IMR-90 (cell line): ENCODE data around the gene CADM2. TPM values are rescaled to one million over a fixed set of nuclear protein-coding genes. Genes with fewer than 3 reads are reported as not detected.

Source experiments
- ATAC-seq: fragments of 200-7000 bp; cut with Tn5 transposase; 2 replicates; pipeline ENCODE4 v1.9.1; 2020; ENCODE audit warnings: low read depth, mild to moderate bottlenecking, moderate library complexity
- BruUV-seq: library from RNA; stranded (reverse); fragments of 400-500 nt; replicated peaks from 2 replicates; lab custom pipeline; 2021; lab: Mats Ljungman, UMichigan
- CTCF ChIA-PET: fragments of 300-600 bp; formaldehyde crosslinking; extraction: SDS; loops from one replicate; lab custom pipeline; 2021; ENCODE audit warnings: antibody characterized with exemption; lab: Yijun Ruan, JAX
- POLR2A ChIA-PET: fragments of 300-600 bp; sonication (Branson Sonifier 250); formaldehyde crosslinking; loops from one replicate; lab custom pipeline; 2022; ENCODE audit warnings: antibody characterized with exemption; ENCODE audit not compliant: unreplicated experiment; lab: Charles Lee
- DNase-seq: peaks from one replicate; pipeline ENCODE4 v3.0.0; 2013
- H2AFZ ChIP-seq: replicated peaks from 2 replicates; pipeline ENCODE3; 2013; ENCODE audit warnings: low read length, mild to moderate bottlenecking; ENCODE audit not compliant: poor library complexity
- H2AK5ac ChIP-seq: 2 replicates; pipeline ENCODE4 v1.6.1; 2013; ENCODE audit warnings: low read depth, low read length, inconsistent platforms
- H2AK9ac ChIP-seq: replicated peaks from 2 replicates; pipeline ENCODE3; 2013; ENCODE audit warnings: mild to moderate bottlenecking, low read depth, low read length, moderate library complexity; ENCODE audit not compliant: poor library complexity
- H2BK120ac ChIP-seq: 2 replicates; pipeline ENCODE4 v1.6.1; 2013; ENCODE audit warnings: low read depth, low read length, inconsistent platforms
- H2BK15ac ChIP-seq: 3 replicates; pipeline ENCODE4 v1.6.1; 2013; ENCODE audit warnings: low read depth, low read length, inconsistent platforms
- H2BK20ac ChIP-seq: 2 replicates; pipeline ENCODE4 v1.6.1; 2013; ENCODE audit warnings: low read depth, mild to moderate bottlenecking, inconsistent platforms, low read length, moderate library complexity
- H2BK5ac ChIP-seq: 2 replicates; pipeline ENCODE4 v1.6.1; 2013; ENCODE audit warnings: mild to moderate bottlenecking, low read depth, low read length, inconsistent platforms; ENCODE audit not compliant: poor library complexity, severe bottlenecking
- H3K14ac ChIP-seq: replicated peaks from 2 replicates; pipeline ENCODE4 v1.6.1; 2013; ENCODE audit warnings: low read depth, low read length, inconsistent platforms
- H3K18ac ChIP-seq: 2 replicates; pipeline ENCODE4 v1.6.1; 2013; ENCODE audit warnings: low read depth, low read length, control low read depth
- H3K23ac ChIP-seq: 2 replicates; pipeline ENCODE4 v1.6.1; 2013; ENCODE audit warnings: low read depth, low read length, inconsistent platforms
- H3K27ac ChIP-seq: 2 replicates; pipeline ENCODE4 v1.5.1; 2013; ENCODE audit warnings: mild to moderate bottlenecking, control low read depth, low read length; ENCODE audit not compliant: insufficient read depth
- H3K27me3 ChIP-seq: 2 replicates; pipeline ENCODE4 v1.6.1; 2013; ENCODE audit warnings: low read length; ENCODE audit not compliant: control insufficient read depth, insufficient read depth
- H3K36me3 ChIP-seq: 2 replicates; pipeline ENCODE4 v1.6.1; 2013; ENCODE audit warnings: low read length, mixed read lengths; ENCODE audit not compliant: control insufficient read depth, insufficient read depth
- H3K4ac ChIP-seq: 2 replicates; pipeline ENCODE4 v1.6.1; 2013; ENCODE audit warnings: low read depth, low read length, inconsistent platforms
- H3K4me1 ChIP-seq: 2 replicates; pipeline ENCODE4 v1.6.1; 2013; ENCODE audit warnings: low read length, mixed read lengths; ENCODE audit not compliant: control insufficient read depth, insufficient read depth
- H3K4me2 ChIP-seq: 2 replicates; pipeline ENCODE4 v1.6.1; 2013; ENCODE audit warnings: low read depth, mild to moderate bottlenecking, control low read depth, low read length, moderate library complexity
- H3K4me3 ChIP-seq: 2 replicates; pipeline ENCODE4 v1.5.1; 2013; ENCODE audit warnings: low read depth, mild to moderate bottlenecking, control low read depth, low read length, moderate library complexity; ENCODE audit not compliant: insufficient read depth
- H3K56ac ChIP-seq: 2 replicates; pipeline ENCODE4 v1.6.1; 2013; ENCODE audit warnings: low read length, inconsistent platforms; ENCODE audit not compliant: insufficient read depth; ENCODE audit errors: extremely low read depth
- H3K79me1 ChIP-seq, 2 experiments: 2 replicates each; pipeline ENCODE4 v1.6.1; 2013; ENCODE audit warnings: low read length in 2 of 2, inconsistent platforms in 1 of 2, low read depth in 1 of 2
- H3K9ac ChIP-seq: 2 replicates; pipeline ENCODE4 v1.6.1; 2013; ENCODE audit warnings: low read depth, low read length, control low read depth
- H3K9me1 ChIP-seq: 2 replicates; pipeline ENCODE4 v1.6.1; 2013; ENCODE audit warnings: low read length, inconsistent platforms; ENCODE audit not compliant: insufficient read depth
- H3K9me3 ChIP-seq: 2 replicates; pipeline ENCODE4 v1.6.1; 2013; ENCODE audit warnings: low read length; ENCODE audit not compliant: control insufficient read depth, insufficient read depth
- H4K20me1 ChIP-seq: 2 replicates; pipeline ENCODE4 v1.6.1; 2013; ENCODE audit warnings: low read length, inconsistent platforms; ENCODE audit not compliant: insufficient read depth
- H4K5ac ChIP-seq: 2 replicates; pipeline ENCODE4 v1.6.1; 2013; ENCODE audit warnings: mild to moderate bottlenecking, low read depth, low read length, control low read depth
- H4K8ac ChIP-seq, 2 experiments: 2 replicates each; pipeline ENCODE4 v1.6.1; 2013; ENCODE audit warnings: low read depth in 2 of 2, low read length in 2 of 2, control low read depth in 1 of 2, inconsistent platforms in 1 of 2
- H4K91ac ChIP-seq: 2 replicates; pipeline ENCODE4 v1.6.1; 2013; ENCODE audit warnings: low read depth, low read length, inconsistent platforms; ENCODE audit not compliant: insufficient read depth
- BHLHE40 ChIP-seq: fragments of 150-350 bp; IDR thresholded peaks from 2 replicates; pipeline ENCODE4 v1.6.1; 2016; ENCODE audit warnings: mild to moderate bottlenecking, low read depth, low read length
- CEBPB ChIP-seq: IDR thresholded peaks from 2 replicates; pipeline ENCODE4 v1.6.1; 2012; ENCODE audit warnings: low read depth, low read length, improper control_type of control experiment
- CHD1 ChIP-seq: IDR thresholded peaks from 2 replicates; pipeline ENCODE4 v1.6.1; 2012; ENCODE audit warnings: low read depth, low read length, improper control_type of control experiment
- FOS ChIP-seq: fragments of 150-350 bp; IDR thresholded peaks from 2 replicates; pipeline ENCODE4 v1.6.1; 2016; ENCODE audit warnings: low read depth, low read length
- MAFK ChIP-seq: IDR thresholded peaks from 2 replicates; pipeline ENCODE4 v1.6.1; 2012; ENCODE audit warnings: low read depth, low read length, improper control_type of control experiment
- MAZ ChIP-seq: IDR thresholded peaks from 2 replicates; pipeline ENCODE4 v1.6.1; 2012; ENCODE audit warnings: low read depth, mild to moderate bottlenecking, low read length, improper control_type of control experiment, moderate library complexity, borderline replicate concordance
- MXI1 ChIP-seq: IDR thresholded peaks from 2 replicates; pipeline ENCODE4 v1.6.1; 2012; ENCODE audit warnings: low read depth, mild to moderate bottlenecking, low read length, moderate library complexity, borderline replicate concordance
- NFE2L2 ChIP-seq: fragments of 150-350 bp; IDR thresholded peaks from 2 replicates; pipeline ENCODE4 v1.6.1; 2016; ENCODE audit warnings: low read depth, mild to moderate bottlenecking, low read length
- POLR2A ChIP-seq: IDR thresholded peaks from 2 replicates; pipeline ENCODE4 v1.6.1; 2012; ENCODE audit warnings: mild to moderate bottlenecking, low read depth, low read length
- RAD21 ChIP-seq: IDR thresholded peaks from 2 replicates; pipeline ENCODE4 v1.6.1; 2012; ENCODE audit warnings: low read length, improper control_type of control experiment
- RCOR1 ChIP-seq: IDR thresholded peaks from 2 replicates; pipeline ENCODE4 v1.6.1; 2012; ENCODE audit warnings: mild to moderate bottlenecking, low read length, improper control_type of control experiment; ENCODE audit not compliant: insufficient replicate concordance
- RFX5 ChIP-seq: IDR thresholded peaks from 2 replicates; pipeline ENCODE4 v1.8.0; 2012; ENCODE audit warnings: low read depth, mild to moderate bottlenecking, low read length, moderate library complexity
- SMC3 ChIP-seq: fragments of 150-350 bp; IDR thresholded peaks from 2 replicates; pipeline ENCODE4 v1.6.1; 2016; ENCODE audit warnings: low read depth, mild to moderate bottlenecking, antibody characterized with exemption, low read length, moderate library complexity
- USF2 ChIP-seq: fragments of 150-350 bp; IDR thresholded peaks from 2 replicates; pipeline ENCODE4 v1.6.1; 2017; ENCODE audit warnings: mild to moderate bottlenecking, antibody characterized with exemption, low read length, low read depth
- dilution Hi-C: fragments of 300-500 bp; cut with HindIII; formaldehyde crosslinking; loops from one replicate; pipeline ENCODE4 v1.14.3; 2018; ENCODE audit warnings: low sequenced_read_pairs; ENCODE audit not compliant: unreplicated experiment
- in situ Hi-C: fragments of 300-500 bp; cut with MboI; formaldehyde crosslinking; loops from 3 replicates; pipeline ENCODE4 v1.14.3; 2019; ENCODE audit warnings: low sequenced_read_pairs, inconsistent platforms, mixed read lengths
- intact Hi-C: fragments of 100-400 bp; cut with micrococcal nuclease; formaldehyde crosslinking; loops from 2 replicates; pipeline ENCODE4 v1.10.0; 2022
- polyA plus RNA-seq, 3 experiments: library from polyadenylated mRNA; depleted of rRNA; stranded (reverse); fragments of >200 nt; gene quantifications; 2 replicates each; pipeline ENCODE4 v1.2.3, GENCODE V29; 2012; ENCODE audit warnings: low replicate concordance in 1 of 3
- total RNA-seq: library from RNA; depleted of rRNA; stranded (reverse); fragments of >200 nt; gene quantifications from 2 replicates; pipeline ENCODE4 v1.2.3, GENCODE V29; 2012
- TF ChIP-seq, protein P1 (sequence below): conservative IDR thresholded peaks from 2 replicates; pipeline ENCODE4 v1.5.1; 2012; ENCODE audit warnings: mild to moderate bottlenecking, low read depth, low read length, improper control_type of control experiment
- TF ChIP-seq, protein P2 (sequence below): fragments of 150-350 bp; IDR thresholded peaks from 2 replicates; pipeline ENCODE4 v1.6.1; 2016; ENCODE audit warnings: low read depth, mild to moderate bottlenecking, low read length, moderate library complexity, borderline replicate concordance

The CADM2 gene
- total and polyA plus RNA-seq, 2 of the 4 experiments (the other 2 are of a cell fraction): not detected

DNA sequence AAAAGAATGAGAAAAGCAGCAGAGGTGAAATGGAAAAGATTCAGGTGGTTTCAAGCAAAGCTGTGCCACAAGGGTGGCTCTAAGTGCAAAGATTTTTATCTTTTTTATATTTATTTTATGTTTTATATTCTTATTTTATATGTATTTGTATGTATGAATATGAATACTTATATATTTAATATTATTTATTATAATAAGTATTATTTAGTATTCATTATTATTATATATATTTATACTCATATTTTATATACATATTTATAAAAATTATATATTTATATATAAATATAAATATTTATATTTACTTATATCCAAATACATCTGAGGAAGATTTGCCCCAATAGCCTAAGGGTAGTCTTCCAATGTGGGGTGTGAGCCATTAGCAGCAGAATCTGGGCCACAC lies 1002.0 kb downstream of the CADM2 start:
- H3K18ac ChIP-seq: no peak overlapping the region
- H3K9me1 ChIP-seq: no peaks in the 10 kb centered on the region
- no peak overlapping the region for H3K4ac ChIP-seq
- no peak overlapping the region for H2BK120ac ChIP-seq
- no peak overlapping the region for H4K5ac ChIP-seq
- intact Hi-C loops: no loop called here
- no peak overlapping the region for H3K27ac ChIP-seq
- no peak overlapping the region for H2BK20ac ChIP-seq
- H2BK5ac ChIP-seq: no peak overlapping the region
- no peak overlapping the region for H3K4me3 ChIP-seq
- BruUV-seq: no TSS peak
- H3K4me2 ChIP-seq: no peak overlapping the region
- H3K9ac ChIP-seq: no peak overlapping the region
- H3K9me3 ChIP-seq: no peaks in the 10 kb centered on the region
- no peak overlapping the region for H2AFZ ChIP-seq
- H3K27me3 ChIP-seq: no peaks in the 10 kb centered on the region
- ATAC-seq (no peak), DNase-seq (no peak)
- no peak overlapping the region for H3K14ac ChIP-seq
- dilution Hi-C loops: no loop called here
- ChIA-PET POLR2A (no interaction called here), CTCF (no interaction called here)
- no peaks in the 10 kb centered on the region for H3K4me1 ChIP-seq
- no peak overlapping the region for H3K56ac ChIP-seq
- H4K8ac ChIP-seq: no peak overlapping the region
- H3K36me3 ChIP-seq: no peaks in the 10 kb centered on the region
- no peak overlapping the region for H2BK15ac ChIP-seq
- H4K20me1 ChIP-seq: no peaks in the 10 kb centered on the region
- no peak overlapping the region for H2AK9ac ChIP-seq
- in situ Hi-C loops: no loop called here
- H3K79me1 ChIP-seq: no peaks in the 10 kb centered on the region
- H3K23ac ChIP-seq: no peak overlapping the region
- H2AK5ac ChIP-seq: no peak overlapping the region
- H4K91ac ChIP-seq: no peak overlapping the region
- TF ChIP-seq RCOR1 (no peak), CHD1 (no peak), USF2 (no peak), MXI1 (no peak), RFX5 (no peak), MAFK (no peak), BHLHE40 (no peak), RAD21 (no peak), FOS (no peak), MAZ (no peak), NFE2L2 (no peak), SMC3 (no peak), POLR2A (no peak), CEBPB (no peak)
- TF ChIP-seq, protein P1, sequence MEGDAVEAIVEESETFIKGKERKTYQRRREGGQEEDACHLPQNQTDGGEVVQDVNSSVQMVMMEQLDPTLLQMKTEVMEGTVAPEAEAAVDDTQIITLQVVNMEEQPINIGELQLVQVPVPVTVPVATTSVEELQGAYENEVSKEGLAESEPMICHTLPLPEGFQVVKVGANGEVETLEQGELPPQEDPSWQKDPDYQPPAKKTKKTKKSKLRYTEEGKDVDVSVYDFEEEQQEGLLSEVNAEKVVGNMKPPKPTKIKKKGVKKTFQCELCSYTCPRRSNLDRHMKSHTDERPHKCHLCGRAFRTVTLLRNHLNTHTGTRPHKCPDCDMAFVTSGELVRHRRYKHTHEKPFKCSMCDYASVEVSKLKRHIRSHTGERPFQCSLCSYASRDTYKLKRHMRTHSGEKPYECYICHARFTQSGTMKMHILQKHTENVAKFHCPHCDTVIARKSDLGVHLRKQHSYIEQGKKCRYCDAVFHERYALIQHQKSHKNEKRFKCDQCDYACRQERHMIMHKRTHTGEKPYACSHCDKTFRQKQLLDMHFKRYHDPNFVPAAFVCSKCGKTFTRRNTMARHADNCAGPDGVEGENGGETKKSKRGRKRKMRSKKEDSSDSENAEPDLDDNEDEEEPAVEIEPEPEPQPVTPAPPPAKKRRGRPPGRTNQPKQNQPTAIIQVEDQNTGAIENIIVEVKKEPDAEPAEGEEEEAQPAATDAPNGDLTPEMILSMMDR: no peak
- TF ChIP-seq, protein P2, sequence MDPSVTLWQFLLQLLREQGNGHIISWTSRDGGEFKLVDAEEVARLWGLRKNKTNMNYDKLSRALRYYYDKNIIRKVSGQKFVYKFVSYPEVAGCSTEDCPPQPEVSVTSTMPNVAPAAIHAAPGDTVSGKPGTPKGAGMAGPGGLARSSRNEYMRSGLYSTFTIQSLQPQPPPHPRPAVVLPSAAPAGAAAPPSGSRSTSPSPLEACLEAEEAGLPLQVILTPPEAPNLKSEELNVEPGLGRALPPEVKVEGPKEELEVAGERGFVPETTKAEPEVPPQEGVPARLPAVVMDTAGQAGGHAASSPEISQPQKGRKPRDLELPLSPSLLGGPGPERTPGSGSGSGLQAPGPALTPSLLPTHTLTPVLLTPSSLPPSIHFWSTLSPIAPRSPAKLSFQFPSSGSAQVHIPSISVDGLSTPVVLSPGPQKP: no peak
